IMR-90 (cell line): ENCODE results near the gene KY. TPM values are rescaled to one million over a fixed set of nuclear protein-coding genes. Genes with fewer than 3 reads are reported as not detected.
A peak's percentile ranks its signal among the peaks of the same experiment; 100 is the strongest.

Experiments
- ATAC-seq: fragments of 200-7000 bp; cut with Tn5 transposase; 2 replicates; pipeline ENCODE4 v1.9.1; 2020; ENCODE audit warnings: low read depth, mild to moderate bottlenecking, moderate library complexity
- BruUV-seq: library from RNA; stranded (reverse); fragments of 400-500 nt; replicated peaks from 2 replicates; lab custom pipeline; 2021; lab: Mats Ljungman, UMichigan
- CTCF ChIA-PET: fragments of 300-600 bp; formaldehyde crosslinking; extraction: SDS; loops from one replicate; lab custom pipeline; 2021; ENCODE audit warnings: antibody characterized with exemption; lab: Yijun Ruan, JAX
- POLR2A ChIA-PET: fragments of 300-600 bp; sonication (Branson Sonifier 250); formaldehyde crosslinking; loops from one replicate; lab custom pipeline; 2022; ENCODE audit warnings: antibody characterized with exemption; ENCODE audit not compliant: unreplicated experiment; lab: Charles Lee
- DNase-seq: peaks from one replicate; pipeline ENCODE4 v3.0.0; 2013
- H2AFZ ChIP-seq: replicated peaks from 2 replicates; pipeline ENCODE3; 2013; ENCODE audit warnings: low read length, mild to moderate bottlenecking; ENCODE audit not compliant: poor library complexity
- H2AK5ac ChIP-seq: 2 replicates; pipeline ENCODE4 v1.6.1; 2013; ENCODE audit warnings: low read depth, low read length, inconsistent platforms
- H2AK9ac ChIP-seq: replicated peaks from 2 replicates; pipeline ENCODE3; 2013; ENCODE audit warnings: mild to moderate bottlenecking, low read depth, low read length, moderate library complexity; ENCODE audit not compliant: poor library complexity
- H2BK120ac ChIP-seq: 2 replicates; pipeline ENCODE4 v1.6.1; 2013; ENCODE audit warnings: low read depth, low read length, inconsistent platforms
- H2BK15ac ChIP-seq: 3 replicates; pipeline ENCODE4 v1.6.1; 2013; ENCODE audit warnings: low read depth, low read length, inconsistent platforms
- H2BK20ac ChIP-seq: 2 replicates; pipeline ENCODE4 v1.6.1; 2013; ENCODE audit warnings: low read depth, mild to moderate bottlenecking, inconsistent platforms, low read length, moderate library complexity
- H2BK5ac ChIP-seq: 2 replicates; pipeline ENCODE4 v1.6.1; 2013; ENCODE audit warnings: mild to moderate bottlenecking, low read depth, low read length, inconsistent platforms; ENCODE audit not compliant: poor library complexity, severe bottlenecking
- H3K14ac ChIP-seq: replicated peaks from 2 replicates; pipeline ENCODE4 v1.6.1; 2013; ENCODE audit warnings: low read depth, low read length, inconsistent platforms
- H3K18ac ChIP-seq: 2 replicates; pipeline ENCODE4 v1.6.1; 2013; ENCODE audit warnings: low read depth, low read length, control low read depth
- H3K23ac ChIP-seq: 2 replicates; pipeline ENCODE4 v1.6.1; 2013; ENCODE audit warnings: low read depth, low read length, inconsistent platforms
- H3K27ac ChIP-seq: 2 replicates; pipeline ENCODE4 v1.5.1; 2013; ENCODE audit warnings: mild to moderate bottlenecking, control low read depth, low read length; ENCODE audit not compliant: insufficient read depth
- H3K27me3 ChIP-seq: 2 replicates; pipeline ENCODE4 v1.6.1; 2013; ENCODE audit warnings: low read length; ENCODE audit not compliant: control insufficient read depth, insufficient read depth
- H3K36me3 ChIP-seq: 2 replicates; pipeline ENCODE4 v1.6.1; 2013; ENCODE audit warnings: low read length, mixed read lengths; ENCODE audit not compliant: control insufficient read depth, insufficient read depth
- H3K4ac ChIP-seq: 2 replicates; pipeline ENCODE4 v1.6.1; 2013; ENCODE audit warnings: low read depth, low read length, inconsistent platforms
- H3K4me1 ChIP-seq: 2 replicates; pipeline ENCODE4 v1.6.1; 2013; ENCODE audit warnings: low read length, mixed read lengths; ENCODE audit not compliant: control insufficient read depth, insufficient read depth
- H3K4me2 ChIP-seq: 2 replicates; pipeline ENCODE4 v1.6.1; 2013; ENCODE audit warnings: low read depth, mild to moderate bottlenecking, control low read depth, low read length, moderate library complexity
- H3K4me3 ChIP-seq: 2 replicates; pipeline ENCODE4 v1.5.1; 2013; ENCODE audit warnings: low read depth, mild to moderate bottlenecking, control low read depth, low read length, moderate library complexity; ENCODE audit not compliant: insufficient read depth
- H3K56ac ChIP-seq: 2 replicates; pipeline ENCODE4 v1.6.1; 2013; ENCODE audit warnings: low read length, inconsistent platforms; ENCODE audit not compliant: insufficient read depth; ENCODE audit errors: extremely low read depth
- H3K79me1 ChIP-seq, 2 experiments: 2 replicates each; pipeline ENCODE4 v1.6.1; 2013; ENCODE audit warnings: low read length in 2 of 2, inconsistent platforms in 1 of 2, low read depth in 1 of 2
- H3K9ac ChIP-seq: 2 replicates; pipeline ENCODE4 v1.6.1; 2013; ENCODE audit warnings: low read depth, low read length, control low read depth
- H3K9me1 ChIP-seq: 2 replicates; pipeline ENCODE4 v1.6.1; 2013; ENCODE audit warnings: low read length, inconsistent platforms; ENCODE audit not compliant: insufficient read depth
- H3K9me3 ChIP-seq: 2 replicates; pipeline ENCODE4 v1.6.1; 2013; ENCODE audit warnings: low read length; ENCODE audit not compliant: control insufficient read depth, insufficient read depth
- H4K20me1 ChIP-seq: 2 replicates; pipeline ENCODE4 v1.6.1; 2013; ENCODE audit warnings: low read length, inconsistent platforms; ENCODE audit not compliant: insufficient read depth
- H4K5ac ChIP-seq: 2 replicates; pipeline ENCODE4 v1.6.1; 2013; ENCODE audit warnings: mild to moderate bottlenecking, low read depth, low read length, control low read depth
- H4K8ac ChIP-seq, 2 experiments: 2 replicates each; pipeline ENCODE4 v1.6.1; 2013; ENCODE audit warnings: low read depth in 2 of 2, low read length in 2 of 2, control low read depth in 1 of 2, inconsistent platforms in 1 of 2
- H4K91ac ChIP-seq: 2 replicates; pipeline ENCODE4 v1.6.1; 2013; ENCODE audit warnings: low read depth, low read length, inconsistent platforms; ENCODE audit not compliant: insufficient read depth
- MAFK ChIP-seq: IDR thresholded peaks from 2 replicates; pipeline ENCODE4 v1.6.1; 2012; ENCODE audit warnings: low read depth, low read length, improper control_type of control experiment
- USF2 ChIP-seq: fragments of 150-350 bp; IDR thresholded peaks from 2 replicates; pipeline ENCODE4 v1.6.1; 2017; ENCODE audit warnings: mild to moderate bottlenecking, antibody characterized with exemption, low read length, low read depth
- WGBS, 2 experiments: methylation state at CpG; one replicate each; pipeline versions ENCODE4 v1.1.5 to v1.1.7; 2013; ENCODE audit warnings: missing lambda C conversion rate in 2 of 2; ENCODE audit not compliant: insufficient read length in 1 of 2; ENCODE audit errors: extremely low coverage in 2 of 2; 5-methylcytosine and 5-hydroxymethylcytosine counted together
- dilution Hi-C: fragments of 300-500 bp; cut with HindIII; formaldehyde crosslinking; loops from one replicate; pipeline ENCODE4 v1.14.3; 2018; ENCODE audit warnings: low sequenced_read_pairs; ENCODE audit not compliant: unreplicated experiment
- in situ Hi-C: fragments of 300-500 bp; cut with MboI; formaldehyde crosslinking; loops from 3 replicates; pipeline ENCODE4 v1.14.3; 2019; ENCODE audit warnings: low sequenced_read_pairs, inconsistent platforms, mixed read lengths
- intact Hi-C: fragments of 100-400 bp; cut with micrococcal nuclease; formaldehyde crosslinking; loops from 2 replicates; pipeline ENCODE4 v1.10.0; 2022
- polyA plus RNA-seq, 3 experiments: library from polyadenylated mRNA; depleted of rRNA; stranded (reverse); fragments of >200 nt; gene quantifications; 2 replicates each; pipeline ENCODE4 v1.2.3, GENCODE V29; 2012; ENCODE audit warnings: low replicate concordance in 1 of 3
- total RNA-seq: library from RNA; depleted of rRNA; stranded (reverse); fragments of >200 nt; gene quantifications from 2 replicates; pipeline ENCODE4 v1.2.3, GENCODE V29; 2012

The KY gene
- total and polyA plus RNA-seq, 2 of the 4 experiments (the other 2 are of a cell fraction) = under 0.01 to 0.09 TPM

- DNase-seq = peak; percentile 41
- TF ChIP-seq MAFK = peak; percentile 90
- TF ChIP-seq USF2 = no peak
- ATAC-seq = no peak
- Histone ChIP-seq H3K36me3 (no peaks in the 10 kb centered on the region), H3K9me3 (peaks cover 8% of the 10 kb centered on the region), H3K27me3 (peaks cover 7% of the 10 kb centered on the region), H2AK9ac (no peak overlapping the region), H3K4me3 (no peak overlapping the region), H2BK15ac (no peak overlapping the region), H4K20me1 (no peaks in the 10 kb centered on the region), H3K4ac (no peak overlapping the region), H4K91ac (no peak overlapping the region), H2AFZ (no peak overlapping the region), H3K27ac (no peak overlapping the region), H3K9me1 (no peaks in the 10 kb centered on the region), H3K79me1 (no peaks in the 10 kb centered on the region), H2BK20ac (no peak overlapping the region), H2BK5ac (no peak overlapping the region), H2BK120ac (no peak overlapping the region), H2AK5ac (no peak overlapping the region), H3K23ac (no peak overlapping the region), H3K4me2 (no peak overlapping the region), H3K18ac (no peak overlapping the region), H3K56ac (no peak overlapping the region), H3K14ac (no peak overlapping the region), H3K4me1 (no peaks in the 10 kb centered on the region), H4K5ac (no peak overlapping the region), H3K9ac (no peak overlapping the region), H4K8ac (no peak overlapping the region)
- no TSS peak for BruUV-seq
- in situ Hi-C loops = no loop called here
- ChIA-PET CTCF (no interaction called here), POLR2A (no interaction called here)
- dilution Hi-C loops = no loop called here
- intact Hi-C loops = no loop called here
- WGBS, 2 experiments = no CpG with 5 or more reads among the region's 3 CpGs
Observed at GRCh38 chr3:134675726-134676256, 25.0 kb upstream of the KY start.
